HG02623 (cell line): Measurements from ENCODE around the gene WWOX.

Source experiments
- ATAC-seq: cut with Tn5 transposase; IDR thresholded peaks from one replicate; pipeline ENCODE4 v1.9.1; 2021; ENCODE audit warnings: moderate library complexity; ENCODE audit not compliant: unreplicated experiment

WWOX gene

GRCh38 chr16:78773706-78774105, 674.3 kb downstream of the WWOX start:
- ATAC-seq = no peak

- ATAC-seq = no peak
Observed at GRCh38 chr16:78775161-78775561, 675.7 kb downstream of the WWOX start.

GRCh38 chr16:78778101-78779004, 678.9 kb downstream of the WWOX start:
- ATAC-seq = no peak

- ATAC-seq = no peak
Observed at GRCh38 chr16:78780808-78781207, 681.4 kb downstream of the WWOX start.

GRCh38 chr16:78782572-78782971, 683.1 kb downstream of the WWOX start:
- no peak for ATAC-seq

GRCh38 chr16:78783570-78784079, 684.2 kb downstream of the WWOX start:
- no peak for ATAC-seq

GRCh38 chr16:78784771-78785170, 685.3 kb downstream of the WWOX start:
- no peak for ATAC-seq

GRCh38 chr16:78785218-78785617, 685.8 kb downstream of the WWOX start:
- ATAC-seq = no peak

- ATAC-seq = no peak
Observed at GRCh38 chr16:78786635-78787034, 687.2 kb downstream of the WWOX start.

- no peak for ATAC-seq
Observed at GRCh38 chr16:78788276-78788675, 688.8 kb downstream of the WWOX start.

- no peak for ATAC-seq
Observed at GRCh38 chr16:78788696-78789095, 689.2 kb downstream of the WWOX start.

- ATAC-seq = no peak
Observed at GRCh38 chr16:78789561-78789960, 690.1 kb downstream of the WWOX start.

GRCh38 chr16:78791011-78791410, 691.6 kb downstream of the WWOX start:
- ATAC-seq = no peak

GRCh38 chr16:78791926-78792325, 692.5 kb downstream of the WWOX start:
- no peak for ATAC-seq

GRCh38 chr16:78792952-78793351, 693.5 kb downstream of the WWOX start:
- ATAC-seq = no peak

- no peak for ATAC-seq
Observed at GRCh38 chr16:78794581-78795250, 695.3 kb downstream of the WWOX start.

- no peak for ATAC-seq
Observed at GRCh38 chr16:78795433-78795832, 696.0 kb downstream of the WWOX start.

GRCh38 chr16:78796221-78796866, 696.9 kb downstream of the WWOX start:
- no peak for ATAC-seq

- no peak for ATAC-seq
Observed at GRCh38 chr16:78799429-78799828, 700.0 kb downstream of the WWOX start.

GRCh38 chr16:78800523-78800922, 701.1 kb downstream of the WWOX start:
- ATAC-seq = no peak

GRCh38 chr16:78804058-78804735, 704.7 kb downstream of the WWOX start:
- ATAC-seq = no peak
